SW480 (cell line): ENCODE measurements around the gene DYRK1A.

Source experiments
- DNase-seq: peaks from one replicate; pipeline ENCODE4 v3.0.0-alpha.2; 2016; ENCODE audit warnings: low spot score

DYRK1A gene

DNA sequence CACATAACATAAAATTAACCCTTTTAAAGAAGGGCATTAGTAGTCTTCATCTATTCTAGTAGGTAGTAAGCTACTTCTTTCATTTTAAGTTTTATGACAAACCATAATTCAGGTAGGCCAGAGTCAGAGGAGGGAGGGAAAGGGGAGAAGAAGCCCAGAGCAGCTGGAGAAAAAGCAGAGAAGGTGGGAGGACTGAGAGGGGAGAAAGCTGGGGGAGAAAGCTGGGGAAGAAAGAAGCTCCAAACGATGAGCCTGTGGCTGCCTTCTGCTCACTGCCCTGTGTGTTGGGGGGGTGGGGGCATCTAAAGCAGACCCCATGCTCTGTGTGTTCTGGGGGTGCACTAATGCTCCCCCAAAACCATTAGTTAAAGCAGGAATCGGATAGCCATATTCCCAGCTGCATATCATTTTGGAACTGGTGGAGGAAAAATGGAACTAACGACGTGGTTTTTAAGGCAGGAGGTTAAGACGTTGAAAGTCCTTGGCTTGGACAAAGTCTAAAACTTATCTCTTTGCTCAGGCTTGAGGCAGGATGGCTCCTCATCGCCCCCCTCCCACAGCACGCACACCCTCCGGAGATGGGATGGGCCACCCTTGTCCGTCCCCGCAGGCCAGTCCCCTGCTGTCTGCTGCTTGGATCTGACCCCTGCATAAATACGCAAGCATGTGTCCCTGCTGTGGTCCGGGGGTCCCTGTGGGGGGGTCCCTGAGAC lies 184.2 kb downstream of the DYRK1A start:
- DNase-seq, result no peak

DNA sequence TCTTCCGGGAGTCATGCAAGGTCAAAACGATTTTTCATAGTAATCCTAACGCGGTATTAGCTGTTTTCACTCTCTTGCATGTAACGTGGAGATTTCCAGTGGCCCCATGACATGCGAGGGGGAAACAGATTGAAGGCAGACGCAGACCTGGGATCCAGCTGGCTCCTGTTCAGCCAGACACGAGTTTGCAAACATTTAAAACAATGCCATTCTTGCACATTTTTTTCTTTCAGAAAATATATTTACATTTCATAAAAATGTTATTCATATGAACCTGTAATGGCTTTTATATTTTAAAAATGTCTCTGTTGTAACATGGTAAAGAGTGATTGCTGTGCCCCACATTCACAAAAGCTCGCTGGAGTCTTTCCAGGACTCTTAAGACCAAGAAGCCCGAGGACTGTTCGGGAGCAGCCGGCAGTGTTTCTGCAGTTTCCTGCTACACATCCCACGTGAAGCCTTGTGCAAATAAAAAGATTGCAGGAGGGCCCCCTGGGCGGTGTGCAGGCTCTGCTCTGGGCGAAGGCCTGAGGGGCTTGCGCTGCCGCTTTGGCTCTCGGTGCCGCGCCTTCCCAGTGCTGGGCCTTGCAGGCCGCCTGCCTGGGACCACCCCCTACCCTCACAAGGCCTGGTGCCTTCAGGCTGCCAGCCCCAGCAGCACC lies 184.9 kb downstream of the DYRK1A start:
- DNase-seq, result no peak

DNA sequence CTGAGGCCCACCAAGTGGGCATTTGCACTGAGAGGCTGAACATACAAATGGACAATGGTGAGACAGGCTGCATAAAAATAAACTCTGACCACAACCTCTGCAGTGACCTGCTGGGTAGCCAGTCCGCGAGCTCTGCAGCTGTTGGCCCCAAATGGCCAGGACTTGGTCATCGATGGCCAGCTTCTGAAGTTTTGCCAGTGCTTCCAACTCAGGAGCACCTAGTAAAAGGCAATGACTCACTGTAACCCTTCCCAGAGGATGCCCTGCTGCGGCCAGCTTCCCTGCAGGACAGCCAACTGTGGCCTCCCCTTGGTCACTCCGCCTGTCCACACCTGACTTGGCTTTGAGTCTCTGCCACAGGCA lies 185.4 kb downstream of the DYRK1A start:
- DNase-seq, result no peak

DNA sequence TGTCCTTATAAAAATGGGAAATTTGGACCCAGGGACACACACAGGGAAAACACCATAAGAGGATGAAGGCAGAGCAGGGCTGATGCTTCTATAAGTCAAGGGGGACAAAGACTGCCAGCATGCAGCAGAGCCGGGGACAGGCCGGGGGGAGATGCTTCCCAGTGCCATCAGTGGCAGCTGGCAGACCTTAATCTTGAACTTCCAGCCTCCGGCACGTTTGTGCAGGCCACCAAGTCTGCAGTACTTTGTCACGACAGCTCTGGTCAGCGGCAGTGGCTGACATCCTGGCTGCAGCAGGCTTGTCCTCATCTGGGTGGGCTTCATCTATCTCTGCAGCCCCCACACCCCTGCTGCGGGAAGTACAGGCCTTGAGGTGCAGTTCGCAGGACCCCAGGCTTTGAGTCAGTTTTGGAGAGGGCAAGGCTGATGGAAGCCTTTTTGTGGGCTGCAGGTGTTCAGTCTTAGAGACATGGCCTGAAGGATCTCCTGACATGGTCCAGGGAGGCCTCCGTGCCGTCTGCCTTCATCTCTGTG lies 186.0 kb downstream of the DYRK1A start:
- no peak for DNase-seq

DNA sequence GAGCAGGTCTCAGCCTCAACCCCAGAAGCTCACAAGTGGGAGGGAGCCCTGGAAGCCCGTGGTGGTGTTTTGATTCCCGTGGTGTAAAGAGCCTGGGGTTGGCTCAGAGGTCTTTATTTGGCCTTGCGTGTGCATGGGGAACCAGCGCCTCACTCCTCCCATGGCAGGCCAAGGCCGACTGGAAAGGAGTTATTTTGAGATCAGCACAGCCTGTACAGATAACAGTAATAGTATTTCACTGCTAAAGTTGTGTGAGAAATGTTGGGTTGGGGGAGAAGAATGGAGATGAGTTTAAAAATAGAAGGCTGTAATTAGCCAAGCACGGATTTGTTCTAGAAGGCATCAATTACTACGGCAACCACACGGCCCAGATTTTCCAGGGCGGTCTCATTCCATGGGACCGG lies 186.5 kb downstream of the DYRK1A start:
- DNase-seq, result no peak

DNA sequence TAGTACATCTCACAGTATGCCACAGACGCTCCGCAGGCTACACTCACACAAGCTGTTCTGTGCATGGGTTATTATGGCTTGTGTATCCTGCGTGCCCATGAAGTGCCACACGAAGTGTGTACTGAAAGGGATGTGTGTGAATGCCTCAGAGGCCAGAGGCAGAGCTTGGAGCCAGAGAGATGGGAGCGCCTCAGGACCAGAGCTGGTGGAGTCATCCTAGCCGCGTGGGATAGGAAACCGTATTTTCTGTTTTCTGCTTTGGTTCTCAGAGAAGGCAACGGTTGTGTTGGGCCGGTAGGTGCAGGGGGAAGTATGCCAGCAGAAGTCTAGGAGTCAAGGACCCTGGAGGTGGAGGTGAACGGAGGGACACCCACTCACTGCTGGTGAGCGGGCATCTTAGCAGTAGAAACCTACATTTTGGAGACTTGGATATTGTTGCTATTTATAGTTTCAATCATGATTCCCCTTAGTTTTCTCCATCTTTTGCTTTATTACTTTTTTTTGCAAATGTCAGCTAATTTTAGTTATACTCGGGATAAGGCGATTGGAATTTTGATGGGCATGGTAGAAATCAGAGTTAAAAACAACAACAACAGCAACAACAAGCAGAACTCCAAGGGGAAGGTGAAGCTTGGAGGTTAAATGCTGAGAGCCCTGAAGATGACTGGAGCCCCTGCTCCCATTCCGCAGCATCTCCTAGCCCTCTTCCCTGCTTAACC lies 188.2 kb downstream of the DYRK1A start:
- no peak for DNase-seq

GRCh38 chr21:37555672-37556261 lies 189.2 kb downstream of the DYRK1A start:
- no peak for DNase-seq

- no peak for DNase-seq
Measured at GRCh38 chr21:37557261-37557950, 190.8 kb downstream of the DYRK1A start.

GRCh38 chr21:37558676-37559211 lies 192.2 kb downstream of the DYRK1A start:
- no peak for DNase-seq

GRCh38 chr21:37560385-37560784 lies 193.8 kb downstream of the DYRK1A start:
- DNase-seq, result no peak

- no peak for DNase-seq
Measured at GRCh38 chr21:37561506-37561905, 194.9 kb downstream of the DYRK1A start.

DNA sequence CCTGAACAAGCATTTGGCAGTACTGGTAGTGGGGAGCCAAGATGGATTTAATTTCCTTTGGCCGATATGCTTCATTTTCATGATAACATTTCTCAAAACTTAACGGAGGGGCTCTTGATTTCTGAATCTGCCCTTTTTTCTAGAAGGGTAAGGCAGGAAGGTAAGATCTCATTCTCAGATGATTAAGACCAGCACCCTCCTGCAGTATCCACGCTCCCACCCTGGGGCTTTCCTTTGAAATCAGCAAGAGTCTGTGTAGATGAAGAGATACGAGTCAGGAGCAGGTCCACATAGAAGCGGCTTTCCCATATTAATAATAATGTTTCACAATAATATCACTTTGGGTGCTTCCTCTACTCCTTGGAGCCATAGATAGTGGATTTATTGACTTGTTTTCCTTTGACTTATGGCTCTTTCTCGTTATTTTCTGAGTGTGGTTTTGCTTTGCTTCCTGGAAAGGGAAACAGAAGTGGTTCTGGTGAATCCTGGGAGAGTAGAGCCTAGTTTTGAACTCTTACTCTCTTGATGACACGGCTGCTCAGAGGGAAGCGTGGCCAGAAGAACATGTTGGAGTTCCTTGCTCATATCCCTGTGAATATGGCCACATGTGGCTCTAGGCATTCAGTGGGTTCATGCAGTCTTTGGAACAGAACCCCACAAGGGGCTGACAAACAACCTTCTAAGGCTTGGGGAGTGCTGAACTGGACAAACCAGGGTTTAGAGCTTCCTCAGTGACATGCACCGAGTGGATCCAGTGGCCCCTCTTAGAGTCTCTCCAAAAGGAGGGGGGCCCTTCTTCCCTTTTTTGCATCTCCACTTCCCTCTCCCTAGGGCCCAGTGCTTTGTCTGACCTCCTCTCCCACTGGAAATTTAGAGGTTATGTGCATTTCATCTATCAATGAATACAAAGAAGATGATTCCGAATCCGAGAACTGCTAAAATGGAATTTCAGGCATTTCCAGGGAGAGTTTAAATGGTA lies 195.7 kb downstream of the DYRK1A start:
- DNase-seq, result no peak

DNA sequence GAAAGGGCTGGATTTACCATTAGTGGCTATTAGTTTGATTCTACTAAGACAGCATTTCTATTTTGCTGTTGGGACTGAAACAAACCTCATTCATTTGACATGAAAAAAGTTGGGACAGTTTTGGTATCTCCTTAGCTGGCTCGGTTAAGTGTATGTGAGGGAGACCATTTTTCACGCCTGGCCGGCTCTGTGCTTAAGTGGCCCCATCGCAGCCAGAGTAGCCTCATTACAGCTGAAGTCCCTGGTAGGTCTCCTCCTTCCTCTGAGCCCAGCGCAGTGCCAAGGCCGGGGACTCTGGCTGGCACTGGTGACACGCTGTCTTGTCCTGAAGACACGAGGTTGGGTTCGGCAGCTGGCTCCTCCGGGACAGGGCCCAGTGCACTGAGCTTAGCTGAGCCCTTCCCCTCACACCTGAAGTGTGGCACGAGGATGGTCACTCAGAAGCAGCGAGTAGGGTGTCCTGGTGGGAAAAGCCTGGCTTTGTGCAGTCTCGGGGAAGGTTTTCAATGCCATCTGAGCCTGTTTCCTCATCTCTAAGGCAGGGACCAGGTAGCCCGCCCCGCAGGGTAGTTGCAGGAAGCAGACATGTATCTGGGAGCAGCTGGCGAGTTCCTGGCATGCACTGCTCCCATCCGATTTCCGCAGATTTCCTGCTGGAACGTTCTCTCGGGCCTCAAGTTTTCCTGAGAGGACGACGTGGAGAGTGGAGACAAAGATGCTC lies 196.5 kb downstream of the DYRK1A start:
- no peak for DNase-seq

DNA sequence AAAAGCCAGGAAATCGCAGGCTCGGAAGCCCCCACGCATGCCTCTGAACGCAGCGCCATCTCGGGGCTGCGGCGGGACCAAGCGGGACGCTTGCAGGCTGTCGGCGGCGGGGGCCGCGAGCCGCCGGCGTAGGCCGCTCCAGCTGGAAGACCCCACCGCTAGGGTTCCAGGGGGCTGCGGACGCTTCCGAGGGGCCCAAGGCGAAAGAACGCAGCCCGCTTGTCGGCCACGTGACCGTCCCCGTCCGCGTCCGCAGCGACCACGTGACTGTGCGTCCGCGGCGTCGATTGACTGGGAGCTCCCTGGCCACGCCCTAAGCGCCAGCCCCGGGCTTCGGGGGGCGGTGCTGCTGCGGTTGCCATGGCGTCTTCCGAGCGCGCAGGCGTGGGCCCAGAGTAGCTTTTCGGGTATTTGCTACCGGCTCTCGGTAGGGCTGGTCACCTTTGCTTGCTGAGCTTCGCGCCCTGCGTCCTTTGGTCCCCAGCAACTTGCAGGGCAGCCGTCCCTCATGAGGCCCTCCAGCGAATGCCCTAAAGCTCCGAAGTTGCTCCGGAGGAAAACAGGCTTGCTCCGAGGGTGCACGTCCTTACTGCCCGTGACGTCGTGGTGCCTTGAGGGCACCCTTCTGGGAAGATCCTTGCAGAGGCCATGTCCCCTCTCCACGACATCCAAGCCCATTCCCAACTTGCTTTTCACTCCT lies 197.2 kb downstream of the DYRK1A start:
- DNase-seq, result peak; percentile 91

DNA sequence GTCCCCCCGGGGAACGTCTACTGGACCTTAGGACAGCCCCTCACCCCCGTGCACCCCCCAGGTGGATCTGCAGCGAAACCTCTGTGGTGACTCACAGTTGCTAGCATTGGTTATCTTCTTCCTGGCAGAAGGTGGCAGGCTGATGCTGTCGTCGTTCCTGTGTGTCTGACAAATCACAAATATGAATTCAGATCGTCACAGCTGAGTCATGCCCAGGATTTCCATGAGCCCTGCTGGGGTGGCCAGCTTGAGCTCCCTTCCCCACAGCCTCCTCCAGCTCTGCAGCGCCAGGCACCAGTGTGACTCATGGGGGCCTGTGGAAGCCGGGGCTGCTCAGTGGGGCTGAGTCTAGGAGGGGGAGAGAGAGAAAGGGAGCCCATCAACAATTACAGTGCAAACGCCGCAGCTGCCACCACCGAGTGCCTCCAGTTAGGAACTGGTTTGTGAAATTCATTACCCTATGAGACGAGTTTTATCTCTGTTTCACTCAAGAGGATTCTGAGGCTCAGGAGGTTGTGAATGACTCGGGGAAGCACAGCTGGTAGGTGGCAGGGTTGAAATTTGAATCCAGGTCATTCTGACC lies 197.9 kb downstream of the DYRK1A start:
- peak; percentile 98 for DNase-seq

DNA sequence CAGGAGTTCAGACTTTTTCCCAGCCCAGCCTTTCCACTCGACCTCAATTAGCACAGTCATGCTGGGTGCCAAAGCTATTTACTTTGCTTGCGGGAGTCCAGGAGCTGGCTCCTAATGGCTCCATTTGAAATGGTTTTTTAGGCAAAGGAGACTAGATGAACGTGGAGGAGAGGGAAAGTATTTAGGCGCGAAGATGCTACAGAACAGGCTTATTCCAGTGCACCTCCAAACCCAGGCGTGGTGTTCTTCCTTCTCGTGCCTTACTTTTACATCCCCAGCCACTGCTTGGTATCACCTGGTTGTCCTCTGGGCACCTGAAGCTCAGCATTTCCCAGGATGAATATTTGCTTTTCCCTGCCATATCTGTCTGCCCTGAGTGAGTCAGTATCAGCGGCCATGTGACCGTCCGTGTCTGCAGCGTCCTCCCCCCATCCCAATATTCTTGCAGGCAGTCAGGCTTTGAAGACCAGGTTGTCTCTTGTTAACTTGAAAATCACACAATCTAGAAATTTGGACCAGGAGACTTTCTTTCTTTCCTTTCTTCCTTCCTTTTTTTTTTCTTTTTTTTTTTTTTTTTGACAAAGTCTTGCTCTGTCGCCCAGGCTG lies 198.5 kb downstream of the DYRK1A start:
- DNase-seq, result peak; percentile 23

DNA sequence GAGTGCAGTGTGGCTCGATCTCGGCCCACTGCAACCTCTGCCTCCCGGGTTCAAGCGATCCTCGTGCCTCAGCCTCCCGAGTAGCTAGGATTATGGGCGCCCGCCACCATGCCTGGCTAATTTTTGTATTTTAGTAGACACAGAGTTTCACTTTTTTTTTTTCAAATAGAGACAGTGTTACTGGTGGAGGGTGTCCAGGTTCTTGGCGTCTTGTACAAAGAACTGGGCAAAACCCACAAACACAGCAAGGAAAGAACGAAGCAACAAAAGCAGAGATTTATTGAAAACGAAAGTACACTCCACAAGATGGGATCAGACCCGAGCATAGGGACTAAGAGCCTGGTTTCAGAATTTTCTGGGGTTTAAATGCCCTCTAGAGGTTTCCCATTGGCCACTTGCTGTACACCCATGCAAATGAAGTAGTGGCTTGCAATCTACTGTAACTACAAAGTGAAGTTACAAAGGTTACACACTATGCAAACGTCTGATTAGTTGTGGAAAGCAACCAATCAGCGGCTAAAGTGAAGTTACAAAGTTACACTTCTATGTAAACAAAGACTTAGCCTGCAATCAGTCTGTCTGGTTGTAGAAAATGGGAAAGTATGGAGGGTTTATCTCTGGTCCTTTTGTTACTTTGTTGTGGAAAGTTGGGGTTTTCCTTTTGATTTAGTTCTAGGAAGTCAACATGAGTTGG lies 199.1 kb downstream of the DYRK1A start:
- peak; percentile 38 for DNase-seq
